ENCODE measurements around the gene SLC52A1. TPM values are rescaled to one million over a fixed set of nuclear protein-coding genes. Genes with fewer than 3 reads are reported as not detected.

Gene SLC52A1
- total and polyA plus RNA-seq, 2 of the 13 experiments (the other 11 are each of a cell fraction or from before 2014, with no cell fraction given) = 0.03 to 0.13 TPM

GRCh38 chr17:4986951-4987766 lies 48.1 kb downstream of the SLC52A1 start, which contains the start of gene CAMTA2 (continued):
- TF ChIP-seq SATB2 (CRISPR knock-in tag; IDR thresholded peaks at IDR 0.05) (no peak), ZNF614 (CRISPR knock-in tag; IDR thresholded peaks at IDR 0.05; ENCODE audit: borderline replicate concordance) (peak; percentile 71; the same call in 1 of the 2 replicates), ZNF737 (CRISPR knock-in tag; IDR thresholded peaks at IDR 0.05; ENCODE audit: borderline replicate concordance) (no peak), GLI4 (CRISPR knock-in tag; IDR thresholded peaks at IDR 0.05; ENCODE audit: borderline replicate concordance) (no peak), ATF3 (CRISPR knock-in tag; IDR thresholded peaks at IDR 0.05) (peak; percentile 49), SRY (CRISPR knock-in tag; IDR thresholded peaks at IDR 0.05) (no peak), TFAP4 (IDR thresholded peaks at IDR 0.05; ENCODE audit: borderline replicate concordance, low read depth) (peak; percentile 35; the same call in 1 of the 2 replicates), FOXC1 (CRISPR knock-in tag; IDR thresholded peaks at IDR 0.05; ENCODE audit: borderline replicate concordance) (peak; percentile 48), ZNF496 (CRISPR knock-in tag; IDR thresholded peaks at IDR 0.05; ENCODE audit: insufficient replicate concordance) (no peak), ZEB1 (IDR thresholded peaks at IDR 0.05; ENCODE audit: insufficient replicate concordance, low read depth) (no peak), ZNF879 (CRISPR knock-in tag; IDR thresholded peaks at IDR 0.05) (0 out of 2 replicates have a peak, but pooled peaks have one; percentile 37), ZNF782 (CRISPR knock-in tag; IDR thresholded peaks at IDR 0.05; ENCODE audit: borderline replicate concordance) (peak; percentile 30; the same call in 1 of the 2 replicates), ZGPAT (CRISPR knock-in tag; IDR thresholded peaks at IDR 0.05) (peak; percentile 93)
- TF ChIP-seq, protein P1, sequence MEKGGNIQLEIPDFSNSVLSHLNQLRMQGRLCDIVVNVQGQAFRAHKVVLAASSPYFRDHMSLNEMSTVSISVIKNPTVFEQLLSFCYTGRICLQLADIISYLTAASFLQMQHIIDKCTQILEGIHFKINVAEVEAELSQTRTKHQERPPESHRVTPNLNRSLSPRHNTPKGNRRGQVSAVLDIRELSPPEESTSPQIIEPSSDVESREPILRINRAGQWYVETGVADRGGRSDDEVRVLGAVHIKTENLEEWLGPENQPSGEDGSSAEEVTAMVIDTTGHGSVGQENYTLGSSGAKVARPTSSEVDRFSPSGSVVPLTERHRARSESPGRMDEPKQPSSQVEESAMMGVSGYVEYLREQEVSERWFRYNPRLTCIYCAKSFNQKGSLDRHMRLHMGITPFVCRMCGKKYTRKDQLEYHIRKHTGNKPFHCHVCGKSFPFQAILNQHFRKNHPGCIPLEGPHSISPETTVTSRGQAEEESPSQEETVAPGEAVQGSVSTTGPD (CRISPR knock-in tag; IDR thresholded peaks at IDR 0.05) = no peak
- TF ChIP-seq, protein P2, sequence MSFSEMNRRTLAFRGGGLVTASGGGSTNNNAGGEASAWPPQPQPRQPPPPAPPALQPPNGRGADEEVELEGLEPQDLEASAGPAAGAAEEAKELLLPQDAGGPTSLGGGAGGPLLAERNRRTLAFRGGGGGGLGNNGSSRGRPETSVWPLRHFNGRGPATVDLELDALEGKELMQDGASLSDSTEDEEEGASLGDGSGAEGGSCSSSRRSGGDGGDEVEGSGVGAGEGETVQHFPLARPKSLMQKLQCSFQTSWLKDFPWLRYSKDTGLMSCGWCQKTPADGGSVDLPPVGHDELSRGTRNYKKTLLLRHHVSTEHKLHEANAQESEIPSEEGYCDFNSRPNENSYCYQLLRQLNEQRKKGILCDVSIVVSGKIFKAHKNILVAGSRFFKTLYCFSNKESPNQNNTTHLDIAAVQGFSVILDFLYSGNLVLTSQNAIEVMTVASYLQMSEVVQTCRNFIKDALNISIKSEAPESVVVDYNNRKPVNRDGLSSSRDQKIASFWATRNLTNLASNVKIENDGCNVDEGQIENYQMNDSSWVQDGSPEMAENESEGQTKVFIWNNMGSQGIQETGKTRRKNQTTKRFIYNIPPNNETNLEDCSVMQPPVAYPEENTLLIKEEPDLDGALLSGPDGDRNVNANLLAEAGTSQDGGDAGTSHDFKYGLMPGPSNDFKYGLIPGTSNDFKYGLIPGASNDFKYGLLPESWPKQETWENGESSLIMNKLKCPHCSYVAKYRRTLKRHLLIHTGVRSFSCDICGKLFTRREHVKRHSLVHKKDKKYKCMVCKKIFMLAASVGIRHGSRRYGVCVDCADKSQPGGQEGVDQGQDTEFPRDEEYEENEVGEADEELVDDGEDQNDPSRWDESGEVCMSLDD (CRISPR knock-in tag; IDR thresholded peaks at IDR 0.05; ENCODE audit: borderline replicate concordance) = peak; percentile 81; the same call in 1 of the 2 replicates

Data from HepG2 (cell line).